ENCODE measurements around the gene IDH1. TPM values are rescaled to one million over a fixed set of nuclear protein-coding genes. Genes with fewer than 3 reads are reported as not detected.
"Not testable (repeated sequence)": the region's sequence is repeated elsewhere in the genome, so short reads cannot be mapped to it uniquely, and the experiment has no call there.

The IDH1 gene
- total RNA-seq, 2 experiments from 2014 or later = 25.1 to 27.3 TPM

- peaks cover 49% of the 10 kb centered on the region for H3K4me1 Mint-ChIP-seq
- POLR2A ChIA-PET = no interaction called here
- no peak overlapping the region for H3K4me3 Mint-ChIP-seq
These were observed 14.2 kb upstream of the IDH1 start for GRCh38 chr2:208269091-208269490.

GRCh38 chr2:208268156-208268952 lies 13.5 kb upstream of the IDH1 start:
- POLR2A ChIA-PET = no interaction called here
- Mint-ChIP-seq H3K36me3 (ENCODE audit: low read depth) (peaks cover 19% of the 10 kb centered on the region), H3K9me3 (no peaks in the 10 kb centered on the region), H3K4me1 (peaks cover 51% of the 10 kb centered on the region), H3K27ac (no peak overlapping the region), H3K27me3 (no peaks in the 10 kb centered on the region), H3K4me3 (peak overlapping the region; percentile 84)
- CTCF ChIA-PET = interaction anchor here (0.6 to 4.7 kb wide), 6 partner anchors 15 to 567 kb away, joined by 3 to 28 read pairs (median 4); partner anchors contain the start of gene IDH1
- no peak for DNase-seq

More at GRCh38 chr2:208269091-208269490, 14.2 kb upstream of the IDH1 start:
- H3K27me3 Mint-ChIP-seq = no peaks in the 10 kb centered on the region
- peaks cover 24% of the 10 kb centered on the region for H3K36me3 Mint-ChIP-seq (ENCODE audit: low read depth)
- no peaks in the 10 kb centered on the region for H3K9me3 Mint-ChIP-seq
- CTCF ChIA-PET = interaction anchor here (0.6 to 4.7 kb wide), 5 partner anchors 15 to 568 kb away, joined by 3 to 28 read pairs (median 4); partner anchors contain the start of gene IDH1
- DNase-seq = no peak
- H3K27ac Mint-ChIP-seq = peak overlapping the region; percentile 9

DNA sequence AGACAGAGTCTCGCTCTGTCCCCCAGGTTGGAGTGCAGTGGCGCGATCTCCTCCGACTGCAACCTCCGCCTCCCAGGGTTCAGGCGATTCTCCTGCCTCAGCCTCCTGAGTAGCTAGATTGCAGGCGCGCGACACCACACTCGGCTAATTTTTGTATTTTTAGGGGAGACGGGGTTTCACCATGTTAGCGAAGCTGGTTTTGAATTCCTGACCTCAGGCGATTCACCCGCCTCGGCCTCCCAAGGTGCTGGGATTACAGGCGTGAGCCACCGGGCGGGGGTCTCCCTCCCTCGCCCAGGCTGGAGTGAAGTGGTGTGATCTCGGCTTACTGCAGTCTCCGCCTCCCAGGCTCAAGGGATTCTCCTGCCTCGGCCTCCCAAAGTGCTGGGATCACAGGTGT lies 12.7 kb upstream of the IDH1 start:
- POLR2A ChIA-PET, DNase-seq, H3K9me3 Mint-ChIP-seq, H3K27me3 Mint-ChIP-seq: not testable (repeated sequence)
- H3K4me1 Mint-ChIP-seq = peaks cover 51% of the 10 kb centered on the region
- CTCF ChIA-PET = interaction anchor here (0.6 to 4.5 kb wide), 4 partner anchors 13 to 157 kb away, joined by 3 to 27 read pairs (median 4); partner anchors contain the start of gene IDH1
- peak overlapping the region; percentile 84 for H3K4me3 Mint-ChIP-seq
- H3K36me3 Mint-ChIP-seq (ENCODE audit: low read depth) = peaks cover 18% of the 10 kb centered on the region
- peak overlapping the region; percentile 97 for H3K27ac Mint-ChIP-seq

GRCh38 chr2:208266936-208267335 lies 12.1 kb upstream of the IDH1 start:
- DNase-seq = no peak
- no peaks in the 10 kb centered on the region for H3K27me3 Mint-ChIP-seq
- peak overlapping the region; percentile 84 for H3K4me3 Mint-ChIP-seq
- no peaks in the 10 kb centered on the region for H3K9me3 Mint-ChIP-seq
- ChIA-PET CTCF (interaction anchor here (0.6 to 4.5 kb wide), 4 partner anchors 12 to 48 kb away, joined by 3 to 27 read pairs (median 3); partner anchors contain the start of gene IDH1), POLR2A (interaction anchor here (1.2 kb wide), 1 partner anchor 13 kb away, joined by 3 read pairs; no protein-coding TSS in a partner anchor)
- H3K27ac Mint-ChIP-seq = peak overlapping the region; percentile 97
- H3K36me3 Mint-ChIP-seq (ENCODE audit: low read depth) = peaks cover 17% of the 10 kb centered on the region
- peaks cover 48% of the 10 kb centered on the region for H3K4me1 Mint-ChIP-seq

- H3K36me3 Mint-ChIP-seq (ENCODE audit: low read depth) = peaks cover 16% of the 10 kb centered on the region
- peak overlapping the region; percentile 84 for H3K4me3 Mint-ChIP-seq
- ChIA-PET POLR2A (interaction anchor here (1.2 kb wide), 1 partner anchor 12 kb away, joined by 3 read pairs; no protein-coding TSS in a partner anchor), CTCF (interaction anchor here (1.0 to 4.5 kb wide), 2 partner anchors 12 to 49 kb away, joined by 3 to 27 read pairs; partner anchors contain the start of gene IDH1)
- peak overlapping the region; percentile 97 for H3K27ac Mint-ChIP-seq
- peaks cover 47% of the 10 kb centered on the region for H3K4me1 Mint-ChIP-seq
- peak; percentile 26 for DNase-seq
- H3K9me3 Mint-ChIP-seq = no peaks in the 10 kb centered on the region
- H3K27me3 Mint-ChIP-seq = no peaks in the 10 kb centered on the region
These were observed 11.7 kb upstream of the IDH1 start for GRCh38 chr2:208266553-208266893.

GRCh38 chr2:208265801-208266552 lies 11.1 kb upstream of the IDH1 start, which contains the start of gene PIKFYVE:
TSS of gene PIKFYVE (plus strand) at chr2:208266255. CDS start at chr2:208271520, 5,265 bp downstream.
- Mint-ChIP-seq H3K9me3 (no peaks in the 10 kb centered on the region), H3K27me3 (no peaks in the 10 kb centered on the region), H3K4me1 (peaks cover 43% of the 10 kb centered on the region), H3K27ac (peak within 1 kb of the TSS; percentile 97), H3K36me3 (ENCODE audit: low read depth) (peaks cover 12% of the 10 kb centered on the region), H3K4me3 (peak within 1 kb of the TSS; percentile 84)
- peak; percentile 93 for DNase-seq
- ChIA-PET POLR2A (interaction anchor here (1.0 to 1.2 kb wide), 2 partner anchors 11 to 12 kb away, joined by 3 read pairs; partner anchors contain the start of gene IDH1), CTCF (interaction anchor here (0.6 to 4.5 kb wide), 3 partner anchors 11 to 460 kb away, joined by 3 to 27 read pairs (median 4); partner anchors contain the start of gene IDH1)

DNA sequence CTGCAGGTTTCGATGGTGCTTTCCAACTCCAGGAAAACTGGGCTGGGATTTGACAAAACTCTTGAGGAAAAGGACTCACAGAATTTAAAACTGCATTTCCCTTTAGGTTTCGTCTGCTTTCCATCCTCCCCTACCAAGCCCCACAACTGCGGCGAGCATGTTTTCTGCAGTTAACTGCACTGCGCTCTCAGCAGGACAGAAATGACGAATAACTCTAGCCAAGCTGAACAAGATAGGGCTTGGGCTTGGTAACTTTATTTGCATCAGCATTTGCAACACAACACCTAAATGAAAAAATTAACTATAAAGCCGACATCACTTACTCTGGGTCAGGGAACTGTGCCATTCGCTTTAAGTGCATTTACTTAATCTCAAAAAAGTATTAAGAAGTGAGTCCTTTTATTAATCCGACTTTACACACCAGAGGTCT lies 10.5 kb upstream of the IDH1 start:
- Mint-ChIP-seq H3K4me3 (peak overlapping the region; percentile 84), H3K36me3 (ENCODE audit: low read depth) (peaks cover 11% of the 10 kb centered on the region)
- peak; percentile 70 for DNase-seq

GRCh38 chr2:208256849-208257813 lies 2.3 kb upstream of the IDH1 start:
- Mint-ChIP-seq H3K36me3 (ENCODE audit: low read depth) (peaks cover 12% of the 10 kb centered on the region), H3K4me1 (peaks cover 28% of the 10 kb centered on the region)
- H3K27me3 Mint-ChIP-seq, POLR2A ChIA-PET, H3K9me3 Mint-ChIP-seq, H3K27ac Mint-ChIP-seq, DNase-seq, H3K4me3 Mint-ChIP-seq: not testable (repeated sequence)
- CTCF ChIA-PET = interaction anchor here (4.9 kb wide), 1 partner anchor 9 kb away, joined by 27 read pairs; the partner anchor contains the start of gene PIKFYVE

More for the DNA sequence above, 10.5 kb upstream of the IDH1 start:
- POLR2A ChIA-PET = interaction anchor here (1.0 to 1.2 kb wide), 2 partner anchors 10 to 11 kb away, joined by 3 read pairs; partner anchors contain the start of gene IDH1
- Mint-ChIP-seq H3K4me1 (peaks cover 42% of the 10 kb centered on the region), H3K27me3 (no peaks in the 10 kb centered on the region), H3K9me3 (no peaks in the 10 kb centered on the region), H3K27ac (peak overlapping the region; percentile 97)
- CTCF ChIA-PET = interaction anchor here (0.6 to 4.5 kb wide), 4 partner anchors 11 to 460 kb away, joined by 3 to 27 read pairs (median 5); partner anchors contain the start of gene IDH1

DNA sequence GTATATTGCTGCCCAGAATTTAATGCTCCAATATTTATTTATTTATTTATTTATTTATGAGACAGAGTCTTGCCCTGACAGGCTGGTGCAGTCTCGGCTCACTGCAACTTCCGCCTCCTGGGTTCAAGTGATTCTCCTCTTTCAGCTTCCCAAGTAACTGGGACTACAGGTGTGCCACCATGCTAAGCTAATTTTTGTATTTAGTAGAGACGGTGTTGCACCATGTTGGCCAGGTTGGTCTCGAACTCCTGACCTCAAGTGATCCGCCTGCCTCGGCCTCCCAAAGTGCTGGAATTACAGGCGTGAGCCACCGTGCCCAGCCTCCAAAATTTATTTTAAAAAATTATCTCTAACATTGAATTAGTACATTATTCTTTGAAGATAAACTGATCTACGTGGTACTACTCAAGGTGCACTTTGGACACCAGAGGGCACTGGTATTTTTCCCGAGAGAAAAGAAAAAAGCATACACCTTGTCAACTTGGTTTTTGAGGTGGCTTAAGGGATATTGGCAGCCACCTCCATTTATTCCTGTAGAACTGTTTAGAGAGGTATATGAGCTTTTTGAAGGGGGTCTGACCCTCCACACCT lies 1.4 kb upstream of the IDH1 start:
- peaks cover 34% of the 10 kb centered on the region for H3K4me1 Mint-ChIP-seq
- CTCF ChIA-PET = interaction anchor here (1.4 to 4.9 kb wide), 2 partner anchors 9 to 36 kb away, joined by 3 to 27 read pairs; partner anchors contain the start of gene PIKFYVE
- H3K36me3 Mint-ChIP-seq (ENCODE audit: low read depth) = peaks cover 13% of the 10 kb centered on the region
- POLR2A ChIA-PET = no interaction called here
- DNase-seq = peak; percentile 13
- no peak overlapping the region for H3K27ac Mint-ChIP-seq
- no peaks in the 10 kb centered on the region for H3K9me3 Mint-ChIP-seq
- no peaks in the 10 kb centered on the region for H3K27me3 Mint-ChIP-seq
- peak overlapping the region; percentile 92 for H3K4me3 Mint-ChIP-seq

DNA sequence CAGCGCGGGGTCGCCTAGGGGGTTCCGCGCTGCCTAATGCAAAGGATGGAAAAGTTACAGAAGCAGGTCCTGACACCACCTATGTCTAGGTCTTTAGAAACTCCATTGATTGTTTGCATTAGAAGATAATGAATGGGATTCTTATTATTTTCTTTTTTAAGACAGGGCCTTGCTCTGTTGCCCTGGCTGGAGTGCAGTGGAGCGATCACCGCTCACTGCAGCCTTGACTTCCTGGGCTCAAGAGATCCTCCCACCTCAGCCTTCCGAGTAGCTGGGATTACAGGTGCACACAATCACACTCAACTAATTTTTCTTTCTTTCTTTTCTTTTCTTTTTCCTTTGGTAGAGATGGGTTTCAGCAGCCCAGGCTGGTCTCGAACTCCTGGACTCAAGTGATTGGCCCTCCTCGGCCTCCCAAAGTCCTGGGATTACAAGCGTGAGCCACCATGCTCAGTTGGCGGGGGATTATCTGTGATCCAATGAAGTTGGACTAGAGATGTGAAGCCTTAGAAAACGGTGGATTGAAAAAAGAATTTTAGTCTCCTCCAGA lies 761 bp upstream of the IDH1 start:
- POLR2A ChIA-PET = interaction anchor here (1.1 kb wide), 1 partner anchor 10 kb away, joined by 3 read pairs; no protein-coding TSS in a partner anchor
- Mint-ChIP-seq H3K4me3 (peak overlapping the region; percentile 92), H3K4me1 (peaks cover 36% of the 10 kb centered on the region), H3K9me3 (no peaks in the 10 kb centered on the region), H3K36me3 (ENCODE audit: low read depth) (peaks cover 17% of the 10 kb centered on the region), H3K27me3 (no peaks in the 10 kb centered on the region), H3K27ac (peak overlapping the region; percentile 79)
- DNase-seq = no peak
- CTCF ChIA-PET = interaction anchor here (0.6 to 4.9 kb wide), 5 partner anchors 10 to 67 kb away, joined by 3 to 28 read pairs (median 3); partner anchors contain the start of gene PIKFYVE

Measured in activated CD4-positive, alpha-beta T cell treated with anti-CD3 and anti-CD28 coated beads, Interleukin-2, amount 10 ng/mL, durations not matched to agents 7 days and 5 days (primary cell).